Measurements from ENCODE around the gene ORM1.

The ORM1 gene

GRCh38 chr9:114308361-114308950, 14.4 kb upstream of the ORM1 start:
- H3K4me3 ChIP-seq (replicated peaks; ENCODE audit: low read depth, low read length): no peak overlapping the region
- DNase-seq (ENCODE audit: extremely low read depth, low read depth): no peak
- TF ChIP-seq CTCF (IDR thresholded peaks at IDR 0.05; ENCODE audit: low read depth, low read length, missing control alignments): no peak

- DNase-seq (ENCODE audit: extremely low read depth, low read depth): no peak
- no peak for TF ChIP-seq CTCF (IDR thresholded peaks at IDR 0.05; ENCODE audit: low read depth, low read length, missing control alignments)
- no peak overlapping the region for H3K4me3 ChIP-seq (replicated peaks; ENCODE audit: low read depth, low read length)
These were observed 13.8 kb upstream of the ORM1 start for GRCh38 chr9:114309096-114309495.

- no peak for DNase-seq (ENCODE audit: extremely low read depth, low read depth)
- no peak overlapping the region for H3K4me3 ChIP-seq (replicated peaks; ENCODE audit: low read depth, low read length)
- no peak for TF ChIP-seq CTCF (IDR thresholded peaks at IDR 0.05; ENCODE audit: low read depth, low read length, missing control alignments)
These were observed 12.1 kb upstream of the ORM1 start for GRCh38 chr9:114310471-114311450.

- DNase-seq (ENCODE audit: extremely low read depth, low read depth): no peak
- TF ChIP-seq CTCF (IDR thresholded peaks at IDR 0.05; ENCODE audit: low read depth, low read length, missing control alignments): no peak
- H3K4me3 ChIP-seq (replicated peaks; ENCODE audit: low read depth, low read length): no peak overlapping the region
These were observed 11.1 kb upstream of the ORM1 start for GRCh38 chr9:114311571-114312512.

GRCh38 chr9:114312513-114312875, 10.4 kb upstream of the ORM1 start:
- no peak for DNase-seq (ENCODE audit: extremely low read depth, low read depth)
- TF ChIP-seq CTCF (IDR thresholded peaks at IDR 0.05; ENCODE audit: low read depth, low read length, missing control alignments): no peak
- no peak overlapping the region for H3K4me3 ChIP-seq (replicated peaks; ENCODE audit: low read depth, low read length)

GRCh38 chr9:114313186-114313585, 9.7 kb upstream of the ORM1 start:
- no peak for DNase-seq (ENCODE audit: extremely low read depth, low read depth)

More at GRCh38 chr9:114313186-114313585, 9.7 kb upstream of the ORM1 start:
- no peak for TF ChIP-seq CTCF (IDR thresholded peaks at IDR 0.05; ENCODE audit: low read depth, low read length, missing control alignments)
- no peak overlapping the region for H3K4me3 ChIP-seq (replicated peaks; ENCODE audit: low read depth, low read length)
